ENCODE measurements around the gene RASA2.

RASA2 gene

GRCh38 chr3:141643796-141644195 lies 157.0 kb downstream of the RASA2 start:
- no peak for DNase-seq (ENCODE audit: low read depth in 3 of 3)

DNA sequence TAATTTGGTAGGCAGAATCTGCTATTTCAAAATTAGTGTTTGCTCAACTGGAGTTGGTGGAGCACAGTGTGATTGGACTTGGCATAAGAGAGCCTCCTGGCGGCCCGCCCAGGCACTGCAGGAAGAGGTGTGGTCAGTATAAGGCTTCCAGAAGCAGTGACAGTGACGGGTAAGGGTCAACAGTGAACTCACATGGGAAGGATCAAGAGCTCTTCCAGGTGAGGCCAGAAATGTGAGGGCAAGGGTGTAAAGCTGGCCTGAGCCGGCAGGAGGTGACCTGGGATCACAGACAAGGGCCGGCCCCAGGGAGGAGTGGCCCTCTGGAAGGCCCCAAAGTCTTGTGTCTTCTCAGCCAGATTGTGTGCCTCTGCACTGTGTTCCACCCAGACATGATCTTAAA lies 158.1 kb downstream of the RASA2 start:
- peak; percentile 54 to 77 (median 65) for DNase-seq (ENCODE audit: low read depth in 3 of 3)

- DNase-seq (ENCODE audit: low read depth in 3 of 3), result no peak
These were observed 160.1 kb downstream of the RASA2 start for GRCh38 chr3:141646760-141647561.

DNA sequence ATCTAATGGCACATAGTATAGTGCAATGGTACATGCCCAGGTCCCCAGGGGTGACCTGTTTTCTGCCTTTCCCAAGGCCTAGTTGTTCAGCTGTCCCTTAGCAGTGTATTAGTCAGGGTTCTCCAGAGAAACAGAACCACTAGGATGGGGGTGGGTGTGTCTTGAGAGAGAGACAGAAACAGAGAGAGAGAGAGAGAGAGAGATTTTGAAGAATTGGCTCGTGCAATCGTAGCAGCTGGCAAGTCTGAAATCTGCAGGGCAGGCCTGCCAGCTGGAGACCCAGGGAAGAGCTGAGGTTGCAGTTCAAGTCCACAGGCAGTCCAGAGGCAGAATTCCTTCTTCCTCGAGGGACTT lies 160.7 kb downstream of the RASA2 start:
- no peak for DNase-seq (ENCODE audit: low read depth in 3 of 3)

DNA sequence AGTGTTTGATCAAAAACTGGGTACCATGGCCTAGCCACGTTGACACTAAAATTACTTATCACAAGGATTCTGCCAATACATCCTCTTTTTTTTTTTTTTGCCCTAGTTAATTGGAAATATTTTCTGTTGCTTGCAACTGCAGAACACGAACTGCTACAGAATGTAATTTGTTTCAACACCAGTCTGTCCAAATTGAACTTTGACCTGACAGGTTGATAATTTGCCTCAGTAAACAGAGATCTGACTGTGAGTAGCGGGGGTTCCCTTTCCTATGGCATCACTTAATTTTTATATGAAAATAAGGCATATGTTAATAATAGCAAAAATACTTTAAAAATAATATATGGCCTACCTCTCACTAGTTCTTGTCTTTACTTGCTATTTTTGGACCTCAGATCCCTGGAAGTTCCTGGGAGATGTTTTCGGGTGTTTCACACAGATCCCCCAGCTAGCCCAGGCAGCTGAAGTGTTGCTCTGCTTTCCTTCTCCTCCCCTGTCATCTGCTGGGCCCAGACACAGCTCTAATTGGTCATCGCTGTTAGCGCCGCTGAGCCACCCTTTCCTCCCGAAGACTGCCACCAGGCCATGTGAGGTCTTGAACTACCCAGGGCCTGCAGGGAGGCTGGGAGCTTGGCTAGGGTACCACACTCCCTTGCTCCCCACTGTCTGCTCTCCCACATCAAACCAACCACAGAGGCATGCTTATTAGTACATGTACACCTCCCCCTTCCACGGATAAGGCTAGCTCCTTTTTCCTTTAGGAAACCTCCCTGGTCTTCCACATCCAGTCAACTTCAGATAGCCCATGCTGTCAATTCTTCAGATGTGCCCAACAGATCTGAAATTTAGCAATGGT lies 161.5 kb downstream of the RASA2 start:
- no peak for DNase-seq (ENCODE audit: low read depth in 3 of 3)

DNA sequence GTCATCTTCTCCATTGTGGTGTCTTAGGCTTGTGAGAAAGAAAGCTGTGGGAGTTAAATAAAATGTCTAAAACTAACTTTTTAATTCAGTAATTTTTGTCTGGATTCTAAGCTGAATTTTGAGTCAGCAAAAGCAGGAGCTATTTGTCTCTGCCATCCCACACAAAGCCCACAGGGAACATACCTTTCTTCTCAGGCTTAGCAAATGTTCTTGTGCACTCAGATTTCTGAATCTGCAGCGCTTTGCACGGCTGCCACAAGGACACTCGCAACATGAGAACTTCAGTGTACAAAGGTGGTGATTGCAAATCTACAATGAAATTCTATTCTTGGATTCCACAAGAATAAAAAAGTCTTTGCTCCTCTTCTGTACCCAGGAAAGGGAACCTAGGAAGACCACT lies 163.0 kb downstream of the RASA2 start:
- DNase-seq (ENCODE audit: low read depth in 3 of 3), result no peak

DNA sequence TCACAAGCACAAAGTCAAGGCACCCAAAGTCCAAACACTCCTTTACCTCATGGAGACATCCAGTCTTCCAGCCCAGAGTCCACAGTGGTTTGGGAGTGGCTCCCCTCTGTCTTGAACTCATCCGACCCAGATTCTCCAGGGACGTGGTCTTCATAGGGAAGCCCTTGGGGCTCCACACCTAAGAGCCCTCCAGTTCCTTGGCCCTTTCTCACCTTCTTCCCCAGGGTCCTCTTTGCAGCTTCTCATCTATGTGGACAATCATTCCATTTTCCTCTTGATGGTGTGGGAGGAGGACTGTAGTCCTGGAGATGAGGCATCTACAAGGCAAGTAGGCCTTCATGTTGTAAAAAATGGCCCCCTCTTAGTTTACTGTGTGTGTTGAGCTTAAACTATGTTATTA lies 164.0 kb downstream of the RASA2 start:
- DNase-seq (ENCODE audit: low read depth in 3 of 3), result no peak

GRCh38 chr3:141651409-141651808 lies 164.6 kb downstream of the RASA2 start:
- DNase-seq (ENCODE audit: low read depth in 3 of 3), result no peak

DNA sequence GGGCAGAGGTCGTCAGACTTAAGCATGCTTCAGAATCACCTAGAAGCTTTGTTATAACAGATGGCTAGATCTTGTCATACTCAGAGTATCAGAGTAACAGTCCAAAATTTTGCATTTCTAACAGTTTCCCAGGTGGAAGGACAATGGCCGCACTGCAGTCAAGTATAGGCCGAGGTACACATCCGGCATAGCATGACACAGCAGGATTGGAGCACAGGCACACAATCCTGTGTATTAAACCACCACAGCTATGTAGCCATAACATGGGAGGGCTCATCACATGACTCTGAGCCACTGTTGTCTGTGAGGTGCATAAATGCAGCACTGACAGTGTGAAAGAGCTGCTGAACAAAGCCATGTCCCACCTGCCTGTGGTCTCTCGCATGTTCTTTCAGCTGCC lies 165.5 kb downstream of the RASA2 start:
- DNase-seq (ENCODE audit: low read depth in 3 of 3), result no peak

DNA sequence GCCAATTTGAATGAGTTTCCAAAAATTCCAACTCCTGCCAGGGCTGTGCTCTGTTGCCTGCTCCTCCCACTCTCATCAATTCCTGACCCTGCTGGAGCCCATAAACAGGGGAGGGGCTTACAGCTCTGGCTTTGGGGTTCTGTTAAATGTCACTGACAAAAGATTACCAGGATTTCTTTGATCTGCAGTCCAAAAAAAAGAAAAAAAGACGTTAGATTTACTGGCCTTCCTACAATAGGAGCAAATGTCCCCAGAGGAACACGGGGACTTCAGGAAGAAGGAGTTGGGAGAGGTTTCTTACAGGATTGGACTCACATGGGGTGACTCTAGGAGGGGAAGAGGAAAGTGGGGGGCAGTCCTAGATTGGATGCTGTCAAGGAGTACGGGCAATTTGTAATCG lies 167.0 kb downstream of the RASA2 start:
- DNase-seq (ENCODE audit: low read depth in 3 of 3), result no peak

GRCh38 chr3:141655801-141656200 lies 169.0 kb downstream of the RASA2 start:
- DNase-seq (ENCODE audit: low read depth in 3 of 3), result no peak

DNA sequence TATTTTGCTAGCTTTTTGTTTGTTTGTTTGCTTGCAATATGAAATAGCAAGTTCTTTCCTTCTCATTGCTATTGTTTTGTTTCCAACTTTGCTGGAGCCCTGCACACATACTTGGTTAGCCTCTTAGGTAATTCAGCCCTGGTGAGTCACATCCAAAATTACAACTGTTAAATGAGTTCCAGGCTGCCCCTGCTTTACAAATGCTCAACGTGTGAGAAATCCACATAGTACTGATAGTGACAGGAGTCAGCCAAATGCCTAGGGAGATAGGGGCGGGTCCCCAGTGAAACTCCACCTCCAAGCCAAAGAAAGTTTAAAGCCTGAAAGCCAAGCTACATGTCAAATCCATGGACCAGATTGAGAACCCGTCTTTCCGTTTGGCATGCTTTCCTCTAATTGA lies 169.9 kb downstream of the RASA2 start:
- DNase-seq (ENCODE audit: low read depth in 3 of 3), result no peak

DNA sequence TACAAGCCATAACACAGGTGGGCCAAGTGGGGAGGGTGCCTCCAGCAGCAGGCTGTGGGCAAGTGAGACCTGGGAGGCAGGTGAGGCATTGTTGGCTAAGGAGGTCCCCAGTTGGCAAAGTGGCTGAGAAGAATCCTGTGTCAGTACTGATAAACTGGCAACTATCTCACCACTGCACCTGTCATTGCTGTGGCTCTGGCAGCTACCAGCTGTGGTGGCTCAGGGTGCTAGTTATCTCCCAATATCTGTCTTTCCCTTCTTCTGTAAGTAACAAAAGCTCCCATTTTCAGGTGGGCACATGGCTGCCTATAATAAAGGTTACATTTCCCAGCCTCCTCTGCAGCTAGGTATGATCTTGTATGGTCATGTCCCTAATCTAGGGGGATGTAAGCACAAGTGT lies 170.7 kb downstream of the RASA2 start:
- no peak for DNase-seq (ENCODE audit: low read depth in 3 of 3)

DNA sequence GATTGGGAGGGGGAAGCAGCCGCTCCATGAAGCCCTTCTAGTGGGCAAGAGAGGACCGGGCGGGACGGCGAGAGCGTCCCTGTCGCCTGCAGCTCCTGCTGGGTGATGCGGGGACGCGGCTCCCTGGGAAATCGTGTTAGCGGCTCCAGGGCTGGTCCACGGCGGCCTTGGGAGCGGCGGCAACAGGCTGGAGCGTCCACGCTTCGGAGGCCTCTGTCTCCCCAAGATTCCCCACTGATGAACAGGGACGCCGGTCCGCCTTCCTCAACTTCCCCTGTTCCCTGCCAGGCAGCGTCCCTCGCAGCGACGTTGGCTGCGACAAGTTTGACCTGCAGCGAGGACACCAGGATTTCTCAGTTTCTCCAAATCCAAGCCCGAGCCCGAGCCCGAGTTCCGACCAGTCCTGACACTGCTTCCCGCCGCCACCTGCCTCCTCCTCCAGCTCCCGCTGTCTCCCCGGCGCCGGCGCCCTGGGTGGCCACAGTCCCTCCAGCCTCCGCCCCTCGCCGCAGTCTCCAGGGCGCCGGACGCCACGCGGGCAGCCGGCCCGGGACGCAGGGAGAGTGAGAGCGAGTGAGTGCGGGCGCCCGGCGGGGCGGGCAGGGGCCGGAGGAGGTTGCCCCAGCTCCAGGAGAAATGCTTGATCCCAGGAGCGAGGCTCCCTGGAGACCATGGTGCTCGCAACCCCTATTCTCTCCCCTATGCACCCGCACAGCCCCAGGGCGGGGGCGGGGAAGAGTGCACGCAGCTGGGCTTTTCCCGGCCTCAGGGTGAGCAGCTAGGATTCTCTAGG lies 173.2 kb downstream of the RASA2 start:
- no peak for DNase-seq (ENCODE audit: low read depth in 3 of 3)

DNA sequence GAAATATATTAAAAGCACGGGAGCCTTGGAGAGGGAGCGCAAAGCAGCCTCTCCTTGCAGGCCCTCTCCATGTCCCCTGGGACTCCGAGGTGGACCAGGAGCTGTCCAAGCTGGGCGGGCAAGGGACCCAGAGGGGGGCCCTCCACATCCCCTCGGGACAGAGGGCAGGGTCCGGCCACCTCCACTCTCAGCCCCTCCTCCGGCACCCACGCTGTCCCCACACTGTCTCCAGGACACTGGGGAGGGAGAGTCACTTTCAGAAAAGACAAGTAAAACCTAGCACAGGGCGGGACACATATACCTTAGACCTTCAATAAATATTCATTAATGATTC lies 173.8 kb downstream of the RASA2 start:
- DNase-seq (ENCODE audit: low read depth in 3 of 3), result no peak

DNA sequence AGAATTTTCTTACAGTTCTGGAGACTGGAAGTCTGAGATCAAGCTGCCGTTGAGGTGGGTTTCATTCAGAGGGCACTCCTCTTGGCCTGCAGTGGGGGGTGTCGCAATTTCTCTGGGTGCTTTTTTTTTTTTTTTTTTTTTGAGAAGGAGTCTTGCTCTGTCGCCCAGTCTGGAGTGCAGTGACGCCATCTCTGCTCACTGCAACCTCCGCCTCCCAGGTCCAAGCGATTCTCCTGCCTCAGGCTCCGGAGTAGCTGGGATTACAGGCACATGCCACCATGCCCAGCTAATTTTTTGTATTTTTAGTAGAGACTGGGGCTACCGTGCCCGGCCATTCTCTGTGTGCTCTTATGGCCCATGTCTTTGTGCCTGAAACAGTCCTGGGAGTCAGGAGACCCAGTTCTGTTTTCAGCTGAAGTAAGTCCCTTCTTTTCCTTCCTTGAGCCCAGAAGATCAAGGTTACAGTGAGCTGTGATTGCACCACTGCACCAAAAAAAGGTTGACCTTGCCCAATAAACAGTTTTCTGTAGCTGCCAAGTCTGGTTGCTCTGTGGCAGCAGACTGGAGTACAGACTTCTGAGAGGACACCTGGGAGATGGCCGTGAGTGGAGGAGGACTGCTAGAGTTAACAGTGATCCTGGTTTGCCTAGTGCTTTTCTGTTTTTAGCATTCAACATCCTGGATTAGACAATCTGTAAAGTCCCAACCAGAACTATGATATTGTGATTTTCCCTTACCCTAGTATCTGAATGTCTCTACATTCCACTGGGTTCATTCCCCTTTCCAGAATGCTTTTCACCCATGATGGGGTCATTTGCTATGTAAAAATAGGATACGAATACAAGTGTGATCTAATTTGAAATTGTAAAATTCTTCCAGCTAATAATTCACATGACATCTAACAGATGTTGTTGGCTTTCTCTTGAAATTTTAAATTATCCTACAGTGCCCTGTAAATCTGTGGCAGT lies 174.7 kb downstream of the RASA2 start:
- DNase-seq (ENCODE audit: low read depth in 3 of 3), result no peak

GRCh38 chr3:141663993-141664392 lies 177.2 kb downstream of the RASA2 start:
- DNase-seq (ENCODE audit: low read depth in 3 of 3), result no peak

Measured in stimulated activated CD4-positive, alpha-beta T cell treated with anti-CD3 and anti-CD28 coated beads, TNF-alpha, amount 100 ng/mL, for 48 hours (primary cell).